HG02623 (cell line): Measurements from ENCODE around the gene PRKG1.

ENCODE experiments used
- ATAC-seq: cut with Tn5 transposase; IDR thresholded peaks from one replicate; pipeline ENCODE4 v1.9.1; 2021; ENCODE audit warnings: moderate library complexity; ENCODE audit not compliant: unreplicated experiment

Gene PRKG1

DNA sequence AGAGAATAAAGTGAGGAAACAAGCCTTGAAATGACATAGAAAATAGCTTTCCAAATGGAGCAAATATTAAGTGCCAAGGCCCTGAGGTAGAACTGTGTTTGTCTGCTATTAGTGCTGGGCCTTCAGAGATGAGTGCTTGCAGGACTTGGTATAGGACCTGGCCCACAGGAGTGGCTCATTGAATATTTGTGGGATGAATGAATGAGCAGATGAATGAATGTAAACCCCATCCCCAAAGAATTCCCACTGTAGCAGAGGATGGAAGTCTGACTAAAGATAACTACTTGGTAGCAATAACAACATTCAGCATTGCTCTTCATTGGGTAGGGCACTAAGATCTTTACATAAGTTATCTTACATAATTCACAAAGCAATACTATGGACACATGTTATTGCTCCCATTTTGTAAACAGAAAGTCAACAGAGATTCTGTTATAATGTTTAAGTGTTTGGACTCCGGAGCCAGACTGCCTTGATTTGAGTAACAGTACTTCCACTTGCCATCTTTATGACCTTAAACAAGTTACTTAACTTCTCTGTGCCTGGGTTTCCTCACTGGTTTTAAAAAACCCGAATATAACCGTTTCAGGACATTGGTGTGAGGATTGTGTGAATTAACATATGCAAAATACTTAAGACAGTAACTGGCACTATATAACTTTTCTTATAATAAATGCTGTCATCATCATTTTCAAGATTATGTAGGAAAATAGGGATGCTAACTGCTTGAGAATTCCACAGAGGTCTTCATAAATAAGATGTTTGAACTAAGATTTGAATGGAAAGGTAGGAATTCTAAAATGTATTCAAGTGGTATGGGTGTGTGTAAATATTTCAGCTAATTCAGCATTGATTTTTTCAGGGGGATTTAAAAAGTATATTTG is 141.9 kb downstream of the PRKG1 start:
- no peak for ATAC-seq

DNA sequence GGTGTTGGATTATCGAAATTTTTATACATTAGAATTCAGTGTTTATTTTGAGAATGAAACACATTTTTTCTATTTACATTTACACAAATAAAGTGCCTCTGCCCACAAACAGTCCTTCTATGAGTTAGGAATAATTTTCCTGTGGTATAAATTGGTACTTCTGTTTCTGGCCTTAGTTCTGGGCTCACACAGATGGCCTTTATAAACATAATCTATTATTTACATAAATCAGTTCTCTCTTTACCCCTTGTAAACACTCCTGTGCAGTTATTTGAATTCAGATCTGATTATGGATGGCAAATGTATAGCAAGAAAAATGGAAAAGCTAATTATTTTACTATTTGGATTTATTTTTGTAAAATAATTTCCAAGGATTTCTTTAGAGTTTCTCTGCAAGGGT is 143.2 kb downstream of the PRKG1 start:
- ATAC-seq = no peak

DNA sequence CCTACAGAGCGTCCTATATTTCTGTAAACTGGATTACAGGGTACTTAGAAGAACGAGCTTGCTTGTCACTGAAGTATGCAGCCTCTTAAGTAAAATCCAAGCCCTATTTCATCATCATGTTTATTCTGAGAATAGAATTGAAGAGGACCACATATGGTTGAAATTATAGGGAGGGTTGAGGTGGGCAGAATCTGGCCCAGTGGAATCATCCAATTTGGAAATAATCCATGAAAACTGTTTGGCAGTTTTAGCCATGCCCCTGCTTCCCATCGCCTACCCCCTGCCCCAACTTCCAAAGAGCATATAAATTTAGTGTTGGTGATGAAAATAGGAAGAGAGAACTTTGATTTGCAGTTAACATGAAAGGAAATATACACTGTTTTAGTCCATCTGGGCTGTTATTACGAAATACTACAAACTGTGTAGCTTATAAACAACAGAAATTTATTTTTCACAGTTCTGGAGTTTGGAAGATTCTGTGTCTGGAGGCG is 150.4 kb downstream of the PRKG1 start:
- no peak for ATAC-seq

DNA sequence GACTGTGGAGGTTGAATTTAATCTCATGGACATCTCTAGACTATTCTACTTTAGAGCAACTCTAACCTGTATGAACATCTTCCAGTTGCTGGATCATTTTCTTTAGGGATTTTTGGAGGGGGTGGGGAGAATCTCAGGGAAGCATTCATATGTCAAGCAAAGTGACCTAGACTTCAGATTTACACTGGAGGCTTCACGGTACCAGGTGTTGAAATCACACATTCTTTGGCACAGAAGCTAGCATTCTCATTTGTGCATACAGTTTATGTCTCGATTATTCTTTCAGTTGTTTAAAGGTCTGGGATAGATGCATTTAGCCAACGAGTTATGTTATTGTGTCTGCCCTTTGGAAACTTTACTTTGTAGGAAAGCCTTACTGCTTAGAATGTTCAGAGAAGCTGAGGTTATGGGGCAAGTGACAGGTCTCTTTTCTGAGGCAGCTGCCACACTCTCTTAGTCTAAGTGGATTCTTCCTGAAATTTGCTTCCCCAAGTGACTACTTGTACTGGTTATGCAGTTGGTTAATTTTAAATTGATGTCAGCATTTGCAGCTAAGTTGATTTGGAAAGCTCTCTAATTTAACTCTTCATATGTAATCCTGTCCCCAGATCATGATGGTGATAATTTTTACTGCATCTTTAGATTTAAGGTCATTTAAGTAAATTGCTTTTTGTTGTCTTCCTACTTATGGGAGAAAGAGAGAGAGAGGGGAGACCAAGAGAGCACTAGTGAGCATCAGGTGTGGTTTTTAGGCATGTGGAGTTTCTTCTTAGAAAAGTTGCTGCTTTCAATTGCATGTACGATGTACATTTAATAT is 153.8 kb downstream of the PRKG1 start:
- ATAC-seq = no peak

DNA sequence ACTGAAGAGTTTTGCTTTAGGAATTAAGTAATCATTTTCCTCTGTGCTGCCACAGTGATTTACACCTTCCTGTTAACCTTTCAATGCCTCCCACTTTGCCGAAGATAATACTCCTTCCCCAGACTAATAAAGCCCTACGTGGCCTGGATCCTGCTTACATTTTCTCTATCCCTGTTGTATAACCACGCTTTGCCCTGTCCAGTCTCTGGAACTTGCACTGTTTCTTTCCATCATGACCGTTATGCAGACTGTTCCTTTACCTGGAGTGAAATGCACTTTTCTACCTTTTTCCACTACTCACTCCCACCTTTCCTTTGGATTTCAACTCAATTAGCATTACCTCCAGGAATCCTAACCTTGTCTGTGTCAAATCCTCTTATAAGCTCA is 154.4 kb downstream of the PRKG1 start:
- no peak for ATAC-seq

DNA sequence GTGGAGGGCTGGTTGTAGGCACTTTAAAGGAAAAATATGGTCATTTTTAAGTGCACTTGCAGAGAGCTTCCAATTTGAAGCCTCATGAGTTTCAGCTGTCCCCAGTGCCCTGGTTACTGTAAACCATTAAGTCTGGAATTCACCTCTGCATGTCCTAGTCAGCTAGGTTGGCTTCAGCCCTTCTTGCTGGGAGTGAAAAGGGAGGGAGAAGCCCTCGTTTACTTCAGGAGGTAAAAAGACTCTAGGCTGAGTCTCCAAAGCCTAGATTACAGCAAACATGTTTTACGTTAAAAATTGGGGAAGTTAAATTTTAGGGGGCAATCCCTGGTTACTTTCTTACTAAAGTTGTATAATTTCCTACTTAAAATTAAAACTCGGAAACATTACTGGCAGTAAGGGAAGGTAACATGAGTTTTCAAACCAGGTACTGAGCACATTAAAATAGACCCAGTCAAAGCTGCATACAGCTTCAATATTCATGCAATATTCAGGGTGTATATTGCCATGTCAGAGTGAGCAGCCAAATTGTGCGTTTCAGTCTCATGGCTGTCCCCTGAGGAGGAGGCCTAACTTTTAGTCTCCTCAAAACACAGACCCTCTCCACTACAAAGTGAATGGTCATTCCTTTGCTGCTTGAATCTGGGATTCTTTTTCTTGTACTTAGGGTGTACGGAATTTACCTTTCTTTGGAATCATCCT is 156.7 kb downstream of the PRKG1 start:
- no peak for ATAC-seq

DNA sequence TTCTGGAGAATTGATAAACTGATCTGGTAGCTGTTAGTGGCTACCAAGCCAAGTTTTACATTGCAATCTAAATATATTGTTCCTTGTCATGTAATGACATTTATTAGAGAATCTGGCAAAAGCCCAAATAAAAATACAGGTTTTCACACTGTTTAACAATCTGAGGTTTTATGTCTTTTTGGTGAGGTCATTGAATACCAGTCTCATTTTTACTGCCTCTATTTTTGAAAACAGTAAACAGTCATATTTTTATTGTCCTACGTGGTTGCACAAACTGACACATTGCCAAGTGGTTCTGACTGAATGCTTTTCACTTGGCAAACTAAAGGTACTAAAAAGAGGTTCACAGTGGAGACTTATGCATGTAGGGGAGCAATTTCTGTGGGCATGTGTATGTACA is 157.5 kb downstream of the PRKG1 start:
- no peak for ATAC-seq

DNA sequence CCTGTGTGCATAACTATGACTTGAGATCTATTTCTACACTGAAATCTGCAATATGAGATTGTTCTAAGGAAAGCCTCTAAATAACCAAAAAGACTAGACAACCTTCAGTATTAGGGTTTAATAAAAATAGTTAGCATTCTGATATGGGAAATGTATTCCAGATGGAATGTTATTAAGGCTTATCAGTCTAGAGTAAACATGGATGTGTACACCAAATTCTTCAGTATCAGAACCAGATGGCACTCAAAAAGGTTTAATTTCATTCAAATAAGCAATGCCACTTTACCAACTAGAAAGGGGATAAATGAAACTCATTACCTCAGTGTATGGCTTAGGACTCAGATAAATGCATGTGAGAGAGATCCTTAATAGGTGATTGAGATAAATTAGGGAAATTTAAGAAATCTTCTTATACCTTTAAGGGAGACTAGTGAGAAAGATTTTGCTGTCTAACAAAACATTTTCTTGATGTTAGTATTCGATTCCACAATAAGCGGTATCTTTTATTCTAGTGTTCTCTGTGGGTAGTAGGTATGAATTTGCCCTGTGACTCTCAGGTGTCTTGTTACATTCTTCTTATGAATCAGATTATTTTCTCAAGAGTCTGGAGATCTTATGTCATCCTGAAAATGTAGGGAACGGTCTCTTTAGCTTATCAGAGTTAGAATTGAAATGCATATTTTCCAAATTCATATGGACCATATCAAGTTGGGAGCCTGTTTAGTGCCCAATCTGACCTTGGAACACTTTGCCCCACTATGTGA is 159.2 kb downstream of the PRKG1 start:
- ATAC-seq = no peak

DNA sequence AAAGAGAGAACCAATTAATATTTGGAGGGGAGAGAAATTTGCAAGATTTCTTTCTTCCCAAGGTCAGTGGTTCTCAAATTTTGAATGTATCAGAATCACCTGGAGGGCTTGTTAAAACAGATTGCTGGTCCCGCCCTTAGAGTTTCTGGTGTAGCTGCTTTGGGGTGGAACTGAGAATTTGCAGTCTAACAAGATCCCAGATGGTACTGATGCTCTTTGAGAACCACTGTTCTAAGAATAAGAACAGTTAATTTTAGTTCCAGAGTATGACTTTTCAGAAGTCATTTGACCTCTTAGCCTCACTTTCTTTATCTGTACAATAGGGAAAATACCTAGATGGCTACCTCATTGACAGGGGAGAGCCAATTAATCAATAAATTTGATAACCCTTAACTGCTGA is 161.6 kb downstream of the PRKG1 start:
- no peak for ATAC-seq

DNA sequence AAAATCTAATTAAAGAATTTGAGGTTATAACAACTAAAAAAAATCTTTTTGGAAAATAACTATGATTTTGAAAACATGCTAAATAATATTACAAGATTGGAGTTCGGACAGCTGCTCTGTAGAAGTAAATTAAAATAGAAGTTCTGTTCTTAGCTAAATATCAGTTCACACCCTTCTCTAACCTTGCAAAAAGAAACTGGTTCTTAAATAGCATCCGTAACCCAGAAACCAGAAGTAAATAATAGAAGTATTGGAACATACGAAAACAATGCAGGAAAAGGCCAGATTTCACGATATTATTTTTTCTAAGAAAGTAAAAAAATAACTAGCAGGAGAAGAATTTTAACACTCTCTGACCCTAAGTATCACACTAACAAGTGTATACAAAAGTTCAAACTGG is 164.7 kb downstream of the PRKG1 start:
- no peak for ATAC-seq

DNA sequence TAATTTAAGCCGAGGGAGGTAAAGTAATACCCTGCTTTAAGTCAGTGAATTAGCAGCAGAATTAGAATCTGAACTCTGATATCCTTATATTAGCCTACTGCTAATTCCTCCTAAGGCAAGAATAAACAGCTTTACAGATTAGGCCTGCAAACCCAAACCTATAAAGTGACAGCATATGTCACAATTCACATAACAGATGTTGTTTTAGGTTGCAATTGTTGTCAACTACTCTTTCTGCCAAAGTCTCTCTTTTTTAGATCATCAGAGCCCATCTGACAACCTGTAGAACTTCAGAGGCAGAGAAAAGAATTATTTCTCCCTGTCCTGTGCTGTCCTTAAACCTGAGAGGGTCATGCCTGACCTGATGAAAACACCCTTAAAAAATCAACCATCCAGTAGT is 167.2 kb downstream of the PRKG1 start:
- ATAC-seq = no peak

DNA sequence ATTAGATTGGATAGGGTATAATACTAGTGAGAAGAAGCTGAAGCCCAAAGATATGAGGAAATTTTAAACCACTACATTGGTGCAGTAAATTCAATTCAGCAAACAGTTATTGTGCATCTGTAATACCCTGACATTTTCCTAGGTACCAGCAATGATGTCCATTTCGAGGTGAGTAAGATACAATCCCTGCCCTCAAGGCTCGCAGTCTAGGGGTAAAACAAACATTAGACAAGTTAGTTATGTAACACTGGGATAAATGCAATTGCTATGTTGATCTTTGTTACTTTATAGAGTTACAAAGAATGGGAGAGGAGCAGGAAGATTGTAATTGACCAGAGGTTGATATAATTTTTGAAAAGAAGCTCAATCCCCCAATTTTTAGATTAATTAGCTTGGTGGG is 168.1 kb downstream of the PRKG1 start:
- no peak for ATAC-seq

DNA sequence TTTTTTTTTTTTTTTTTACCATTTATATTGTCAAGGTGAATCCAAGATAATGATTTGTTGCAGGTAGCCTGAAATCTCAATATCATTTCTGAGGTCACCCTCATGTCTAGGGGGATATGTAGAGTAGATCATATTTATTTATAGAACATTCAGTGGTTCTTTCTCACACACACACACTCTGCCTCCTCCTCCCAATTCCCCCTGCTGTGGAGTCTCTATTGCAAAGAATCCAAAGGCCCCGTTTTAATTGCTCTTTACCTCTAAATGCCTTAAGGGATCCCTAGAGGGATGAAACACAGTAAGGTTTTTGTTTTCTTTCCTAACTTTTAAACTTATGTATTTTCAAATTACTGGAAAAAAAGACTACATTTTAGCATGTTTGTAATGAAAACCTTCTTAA is 170.0 kb downstream of the PRKG1 start:
- no peak for ATAC-seq

DNA sequence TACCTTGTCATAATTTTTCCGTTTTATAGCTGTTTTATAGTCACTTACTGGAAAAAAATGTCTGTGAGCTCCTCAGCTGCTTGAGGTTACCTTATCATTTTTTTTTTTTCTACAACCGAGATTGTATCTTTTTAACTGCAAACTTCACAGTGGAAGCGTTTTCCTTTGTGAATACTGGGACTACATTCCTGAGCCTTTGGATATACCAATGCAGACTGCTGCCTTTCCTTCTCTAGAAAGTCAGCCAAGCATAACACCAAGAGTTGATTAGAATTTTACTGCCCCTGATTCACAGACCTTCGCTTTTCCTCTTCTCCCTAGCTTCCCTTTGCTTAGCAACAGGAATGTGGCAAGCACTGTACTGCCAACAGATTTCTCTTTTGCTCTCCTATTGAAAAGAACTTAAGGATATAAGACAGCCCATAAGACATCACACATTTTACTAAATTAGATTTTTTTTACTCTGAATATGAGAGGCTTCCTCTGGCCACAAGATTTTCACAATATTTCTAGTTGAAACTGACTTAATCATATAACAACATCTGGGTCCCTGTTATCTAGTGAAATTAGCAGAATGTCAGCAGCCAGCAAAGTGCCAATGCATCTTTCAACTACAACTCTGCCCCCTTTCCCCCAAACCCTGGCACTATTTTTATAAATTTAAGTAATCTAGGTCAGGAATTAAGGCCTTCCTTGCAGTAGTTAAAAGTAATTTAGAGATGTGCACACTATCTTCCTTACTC is 170.6 kb downstream of the PRKG1 start:
- no peak for ATAC-seq

DNA sequence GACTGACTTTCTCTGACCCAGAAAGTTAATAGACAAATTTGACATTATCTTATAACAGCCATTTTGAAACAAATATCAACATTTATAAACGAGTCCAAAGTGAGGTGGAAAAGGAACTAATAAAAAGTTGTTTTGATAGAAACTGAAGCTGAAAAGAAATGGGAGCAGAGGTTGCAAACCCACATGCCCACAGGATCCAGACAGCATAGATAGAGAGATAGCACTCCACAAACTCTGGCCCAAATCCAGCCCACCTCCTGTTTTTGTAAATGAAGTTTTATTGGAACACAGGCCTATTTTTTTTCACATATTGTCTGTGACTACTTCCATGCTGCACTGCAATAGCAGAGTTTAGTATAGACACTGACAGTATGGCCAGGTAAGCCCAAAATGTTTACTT is 171.9 kb downstream of the PRKG1 start:
- ATAC-seq = no peak

DNA sequence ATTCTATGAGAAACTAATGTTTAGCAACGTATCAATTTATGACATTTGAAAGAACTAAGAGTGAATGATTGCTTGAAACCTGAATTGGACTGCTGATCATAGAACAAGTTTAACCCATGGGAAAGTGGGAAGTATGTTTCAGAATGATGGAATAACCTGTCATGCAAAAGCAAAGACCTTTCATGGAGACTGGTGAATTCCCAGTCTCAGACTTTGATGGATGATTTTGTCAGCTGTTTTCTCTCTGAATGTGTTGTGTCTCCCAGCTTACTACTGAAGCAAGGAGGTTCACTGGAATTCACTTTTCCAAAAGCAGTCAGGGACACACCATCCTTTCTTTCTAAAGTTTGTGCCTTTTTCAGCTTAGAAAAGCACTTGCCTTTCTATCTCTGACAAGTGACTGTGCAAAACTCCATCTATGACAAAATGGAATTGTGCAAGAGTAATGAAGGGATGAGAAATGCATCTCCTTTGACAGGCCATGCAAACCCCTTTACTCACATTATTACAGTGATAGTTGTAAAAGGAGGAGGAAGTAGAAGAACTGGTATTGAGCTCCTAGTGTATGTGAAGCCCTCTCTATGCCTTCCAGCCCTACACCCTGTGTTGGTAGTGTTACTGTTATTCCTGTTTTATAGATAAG is 176.1 kb downstream of the PRKG1 start:
- no peak for ATAC-seq

DNA sequence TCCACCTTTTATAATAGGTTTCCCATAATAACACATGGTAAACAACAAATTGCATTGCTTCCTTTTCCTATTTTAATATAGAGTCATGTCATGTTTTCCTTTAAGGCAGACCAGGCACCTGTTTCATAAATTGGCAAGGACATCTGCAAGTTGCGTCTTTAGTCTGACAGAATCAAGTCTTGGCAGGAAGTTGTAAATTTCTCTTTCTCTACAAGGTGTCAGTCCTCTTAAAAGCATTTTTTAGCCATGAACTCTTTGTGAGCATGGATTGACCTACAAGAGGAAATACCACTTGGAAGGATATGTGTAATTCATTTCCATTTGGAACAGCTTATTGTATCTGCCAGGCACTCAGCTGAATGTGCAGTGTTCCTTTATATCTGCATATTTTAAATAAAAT is 176.8 kb downstream of the PRKG1 start:
- no peak for ATAC-seq

DNA sequence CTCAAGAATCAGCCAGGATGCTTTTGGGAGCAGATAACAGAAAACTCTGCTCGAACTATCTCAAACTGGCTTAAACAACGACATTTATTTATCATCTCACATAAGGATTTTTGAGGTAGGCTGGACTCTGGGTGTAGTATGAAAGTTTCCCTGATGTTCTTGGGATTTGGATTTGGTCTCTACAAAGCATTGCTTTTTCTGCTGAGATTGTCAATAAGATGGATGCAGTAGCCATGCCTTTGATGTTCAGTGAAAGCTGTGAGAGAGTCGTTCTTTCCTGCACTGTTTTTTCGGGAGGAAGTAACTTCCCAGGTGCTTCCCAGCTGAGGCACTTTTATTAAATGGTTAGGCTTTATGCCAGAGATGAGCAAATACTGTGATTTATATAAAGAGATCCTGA is 181.1 kb downstream of the PRKG1 start:
- no peak for ATAC-seq

DNA sequence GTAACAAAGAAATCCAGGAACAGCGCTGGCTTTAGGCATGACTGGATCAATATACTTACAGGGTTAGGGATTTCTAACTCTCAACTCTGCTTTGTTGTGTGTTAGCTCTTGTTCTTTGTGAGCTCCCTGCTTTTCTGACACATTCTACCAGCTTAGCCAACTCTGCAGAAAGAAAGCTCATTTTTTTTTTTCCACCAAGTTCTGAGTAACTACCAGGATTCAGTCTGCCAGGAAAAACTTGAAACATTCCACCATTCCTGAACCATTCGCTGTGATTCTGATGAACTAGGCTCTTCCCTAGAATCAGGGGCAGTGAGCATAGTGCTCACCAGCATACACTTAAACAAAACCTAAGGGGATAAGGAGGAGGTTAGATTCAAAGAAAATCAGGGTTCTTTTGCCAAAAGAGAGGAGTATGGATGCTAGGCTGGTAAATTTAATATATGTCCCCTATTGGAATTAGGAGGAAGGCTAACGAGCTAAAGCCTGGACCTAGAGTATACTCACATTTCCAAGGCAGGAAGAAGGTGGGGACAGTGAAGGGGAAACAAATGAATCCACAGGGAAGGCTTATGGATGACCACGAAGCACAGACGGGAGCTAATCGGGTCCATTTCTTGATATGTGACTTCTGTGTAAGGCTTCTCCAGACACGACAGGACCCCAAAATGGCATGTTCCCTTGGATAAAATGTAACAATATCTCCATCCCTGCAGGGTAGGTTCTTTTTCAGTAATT is 183.4 kb downstream of the PRKG1 start:
- no peak for ATAC-seq
